HG03060 (cell line): ENCODE data around the gene MARK2.
"Not testable (repeated sequence)": the region's sequence is repeated elsewhere in the genome, so short reads cannot be mapped to it uniquely, and the experiment has no call there.

Experiments
- ATAC-seq: cut with Tn5 transposase; IDR thresholded peaks from one replicate; pipeline ENCODE4 v1.9.1; 2021; ENCODE audit warnings: low read depth, moderate number of reproducible peaks; ENCODE audit not compliant: unreplicated experiment

Gene MARK2

GRCh38 chr11:63850920-63851319 lies 12.0 kb downstream of the MARK2 start:
- ATAC-seq: no peak

GRCh38 chr11:63851364-63851763 lies 12.5 kb downstream of the MARK2 start:
- no peak for ATAC-seq

GRCh38 chr11:63853476-63853875 lies 14.6 kb downstream of the MARK2 start:
- no peak for ATAC-seq

- ATAC-seq: no peak
These were observed 15.8 kb downstream of the MARK2 start for GRCh38 chr11:63854696-63855095.

- no peak for ATAC-seq
These were observed 17.1 kb downstream of the MARK2 start for GRCh38 chr11:63855975-63856374.

GRCh38 chr11:63858628-63859550 lies 20.0 kb downstream of the MARK2 start:
- no peak for ATAC-seq

- ATAC-seq: no peak
These were observed 24.0 kb downstream of the MARK2 start for GRCh38 chr11:63862923-63863322.

- ATAC-seq: not testable (repeated sequence)
These were observed 24.7 kb downstream of the MARK2 start for GRCh38 chr11:63863620-63864019.

GRCh38 chr11:63866211-63866610 lies 27.3 kb downstream of the MARK2 start:
- ATAC-seq: peak; percentile 62

GRCh38 chr11:63867511-63867910 lies 28.6 kb downstream of the MARK2 start:
- no peak for ATAC-seq

GRCh38 chr11:63868399-63869064 lies 29.6 kb downstream of the MARK2 start:
- ATAC-seq: no peak

- ATAC-seq: no peak
These were observed 30.3 kb downstream of the MARK2 start for GRCh38 chr11:63869171-63869591.

- ATAC-seq: no peak
These were observed 30.8 kb downstream of the MARK2 start for GRCh38 chr11:63869683-63870082.

- ATAC-seq: no peak
These were observed 31.6 kb downstream of the MARK2 start for GRCh38 chr11:63870351-63871140.

GRCh38 chr11:63871962-63872799 lies 33.3 kb downstream of the MARK2 start:
- ATAC-seq: peak; percentile 94

- ATAC-seq: no peak
These were observed 33.9 kb downstream of the MARK2 start for GRCh38 chr11:63872800-63873197.

- ATAC-seq: no peak
These were observed 34.4 kb downstream of the MARK2 start for GRCh38 chr11:63873311-63873710.

- ATAC-seq: no peak
These were observed 35.6 kb downstream of the MARK2 start for GRCh38 chr11:63874511-63874910.

GRCh38 chr11:63875506-63876065 lies 36.7 kb downstream of the MARK2 start:
- no peak for ATAC-seq

GRCh38 chr11:63876616-63877015 lies 37.7 kb downstream of the MARK2 start:
- no peak for ATAC-seq
